T-helper 17 cell (primary cell): ENCODE measurements around the gene B4GALT2. TPM values are rescaled to one million over a fixed set of nuclear protein-coding genes. Genes with fewer than 3 reads are reported as not detected.

ENCODE experiments used
- ATAC-seq: fragments of 150-1000 bp; cut with Tn5 transposase; 2 replicates; pipeline ENCODE4 v1.10.0; 2021; ENCODE audit warnings: mild to moderate bottlenecking, moderate library complexity
- DNase-seq, 3 donors: peaks; one replicate each; pipeline versions ENCODE4 v3.0.0 to v3.0.0-alpha.2; 2020 to 2021
- H3K9me3 ChIP-seq: one replicate; pipeline ENCODE4 v1.7.0; 2013; ENCODE audit warnings: low read length, mild to moderate bottlenecking; ENCODE audit not compliant: control insufficient read depth, poor library complexity, severe bottlenecking
- H3K27ac Mint-ChIP-seq: one replicate; pipeline ENCODE4 v1.8.0; 2022; ENCODE audit warnings: mild to moderate bottlenecking, moderate library complexity, mixed read lengths
- H3K27me3 Mint-ChIP-seq: one replicate; pipeline ENCODE4 v1.8.0; 2022; ENCODE audit warnings: mixed read lengths
- H3K36me3 Mint-ChIP-seq: one replicate; pipeline ENCODE4 v1.8.0; 2022; ENCODE audit warnings: low read depth, mixed read lengths
- H3K4me1 Mint-ChIP-seq: one replicate; pipeline ENCODE4 v1.8.0; 2022; ENCODE audit warnings: mild to moderate bottlenecking, mixed read lengths
- H3K4me3 Mint-ChIP-seq: one replicate; pipeline ENCODE4 v1.8.0; 2022; ENCODE audit warnings: mild to moderate bottlenecking, moderate library complexity, mixed read lengths
- total RNA-seq, 4 donors: library from RNA in 2 of 4; stranded (reverse) in 2 of 4; gene quantifications; one replicate each; pipeline ENCODE4 v1.2.3 and lab custom pipeline; 2022 to 2026

The B4GALT2 gene
- total RNA-seq, 2 donors from 2014 or later = 2.8 to 3.4 TPM

DNA sequence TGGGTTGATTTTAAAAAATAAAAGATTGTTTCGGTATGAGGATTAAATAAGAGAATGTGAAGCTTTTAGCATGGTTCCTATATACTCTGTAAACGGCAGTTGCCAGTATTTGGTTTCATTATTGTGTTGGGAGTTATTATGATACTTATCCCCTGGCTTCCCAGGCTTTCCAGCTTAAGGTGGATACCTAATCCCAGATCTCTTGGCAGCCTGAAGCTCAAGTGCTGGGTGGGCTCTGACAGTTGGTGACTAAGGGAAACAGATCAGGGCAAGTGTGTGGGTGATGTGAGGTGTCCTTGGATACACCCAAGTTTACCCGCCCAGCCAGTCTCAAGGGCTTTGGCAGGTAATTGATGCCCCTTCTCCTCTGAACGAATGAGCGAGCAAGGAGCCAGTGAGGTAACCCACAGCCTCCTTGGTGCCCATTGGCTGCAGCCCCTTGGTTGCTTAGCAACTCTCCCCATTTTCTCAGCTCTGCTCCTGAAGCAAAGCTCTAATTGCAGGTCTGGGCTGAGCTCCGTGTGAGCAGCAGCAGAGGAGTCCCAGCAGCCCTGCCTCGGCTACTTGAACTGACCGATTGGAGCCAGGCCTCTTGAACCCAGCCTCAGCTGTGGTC lies 26.2 kb upstream of the B4GALT2 start:
- Mint-ChIP-seq H3K4me1 (peaks cover 31% of the 10 kb centered on the region), H3K4me3 (no peak overlapping the region), H3K36me3 (peaks cover 10% of the 10 kb centered on the region), H3K27me3 (no peaks in the 10 kb centered on the region), H3K27ac (no peak overlapping the region)
- ATAC-seq = no peak
- H3K9me3 ChIP-seq = no peaks in the 10 kb centered on the region
- no peak for DNase-seq

DNA sequence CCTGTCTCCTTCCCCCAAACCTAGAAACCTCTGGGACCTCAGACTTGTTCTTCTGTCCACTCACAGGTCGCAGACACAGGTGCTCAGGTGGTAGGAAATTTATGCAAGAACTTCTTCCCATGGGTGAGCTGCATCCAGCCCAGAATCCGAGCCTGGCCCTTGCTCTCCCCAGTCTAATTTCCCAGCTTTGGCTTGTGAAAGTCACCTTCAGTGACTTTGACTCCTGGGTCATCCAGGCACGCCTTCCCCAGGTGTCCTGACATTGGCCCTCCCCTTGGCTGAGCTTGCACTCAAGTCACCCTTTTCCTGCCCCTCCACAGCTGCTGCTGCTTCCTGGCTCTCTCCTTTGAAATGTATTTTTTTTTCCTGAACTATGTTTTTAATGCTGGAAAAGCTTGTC lies 25.6 kb upstream of the B4GALT2 start:
- H3K36me3 Mint-ChIP-seq = peaks cover 10% of the 10 kb centered on the region
- H3K27ac Mint-ChIP-seq = no peak overlapping the region
- ATAC-seq = no peak
- no peaks in the 10 kb centered on the region for H3K9me3 ChIP-seq
- no peak overlapping the region for H3K4me3 Mint-ChIP-seq
- H3K4me1 Mint-ChIP-seq = peaks cover 27% of the 10 kb centered on the region
- H3K27me3 Mint-ChIP-seq = no peaks in the 10 kb centered on the region
- DNase-seq = no peak

DNA sequence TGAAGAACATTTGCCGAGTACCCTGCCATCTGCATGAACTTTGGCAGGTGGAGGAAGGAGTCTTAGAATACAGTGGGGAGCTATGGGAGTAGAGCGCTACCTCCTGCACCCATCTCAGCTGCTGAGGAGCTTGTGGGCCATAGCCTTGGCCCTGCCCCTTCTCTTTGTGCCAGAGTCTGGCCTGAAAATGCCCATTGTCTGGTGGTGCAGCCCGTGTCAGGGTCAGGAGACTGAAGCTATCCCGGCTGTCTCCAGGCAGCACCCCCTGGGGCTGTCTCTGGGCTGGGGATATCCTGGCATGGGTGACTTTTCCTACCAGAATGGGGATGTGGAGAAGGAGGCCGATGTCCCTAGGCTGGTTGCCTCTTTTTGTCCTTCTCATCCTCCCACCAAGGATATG lies 25.0 kb upstream of the B4GALT2 start:
- H3K27me3 Mint-ChIP-seq = no peaks in the 10 kb centered on the region
- ATAC-seq (no peak), DNase-seq (no peak)
- H3K27ac Mint-ChIP-seq = no peak overlapping the region
- peaks cover 23% of the 10 kb centered on the region for H3K4me1 Mint-ChIP-seq
- peaks cover 10% of the 10 kb centered on the region for H3K36me3 Mint-ChIP-seq
- H3K9me3 ChIP-seq = no peaks in the 10 kb centered on the region
- no peak overlapping the region for H3K4me3 Mint-ChIP-seq

DNA sequence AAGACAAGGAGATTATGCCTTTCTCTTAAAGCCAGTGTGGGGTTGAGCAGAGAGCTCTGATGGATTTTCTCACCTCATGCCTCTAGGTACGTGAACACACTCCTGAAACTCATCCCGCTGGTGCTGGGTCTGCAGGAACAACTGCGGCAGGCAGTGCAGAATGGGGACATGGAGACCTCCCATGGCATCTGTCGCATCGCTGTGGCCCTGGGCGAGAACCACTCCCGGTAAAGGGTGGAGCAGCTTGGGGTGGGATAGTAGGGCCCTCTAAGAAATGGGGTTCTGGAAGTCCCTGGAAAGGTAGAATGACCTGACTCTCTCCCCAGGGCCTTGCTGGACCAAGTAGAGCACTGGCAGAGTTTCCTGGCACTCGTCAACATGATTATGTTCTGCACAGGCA lies 22.8 kb upstream of the B4GALT2 start:
- no peak overlapping the region for H3K27ac Mint-ChIP-seq
- H3K4me3 Mint-ChIP-seq = no peak overlapping the region
- peaks cover 5% of the 10 kb centered on the region for H3K36me3 Mint-ChIP-seq
- ATAC-seq (no peak), DNase-seq (no peak)
- H3K27me3 Mint-ChIP-seq = no peaks in the 10 kb centered on the region
- no peaks in the 10 kb centered on the region for H3K9me3 ChIP-seq
- peaks cover 14% of the 10 kb centered on the region for H3K4me1 Mint-ChIP-seq

DNA sequence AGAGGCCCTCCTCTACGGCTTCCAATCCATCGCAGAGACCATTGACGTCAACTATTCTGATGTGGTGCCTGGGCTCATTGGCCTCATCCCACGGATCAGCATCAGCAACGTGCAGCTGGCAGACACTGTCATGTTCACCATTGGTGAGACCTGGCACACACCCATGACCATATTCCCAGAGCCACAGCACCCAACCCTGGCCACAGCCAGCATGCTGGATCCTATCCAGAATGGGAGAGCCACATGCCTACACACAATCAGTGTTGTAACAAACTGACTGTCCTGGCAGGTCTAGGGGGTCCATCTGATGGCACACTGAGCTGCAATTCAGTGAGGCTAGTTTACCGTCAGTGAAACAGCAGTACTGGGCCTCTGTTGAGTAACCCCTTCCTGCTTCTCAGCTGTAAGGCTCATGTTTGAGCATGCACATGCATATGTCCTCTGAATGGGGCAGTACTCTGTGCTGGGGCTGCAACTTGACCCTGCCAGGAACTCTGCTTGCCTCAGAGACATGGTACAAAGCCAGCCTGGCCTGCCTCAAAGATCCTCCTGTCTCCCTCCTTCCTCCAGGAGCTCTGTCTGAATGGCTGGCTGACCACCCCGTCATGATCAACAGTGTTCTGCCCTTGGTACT lies 21.5 kb upstream of the B4GALT2 start:
- Mint-ChIP-seq H3K4me3 (no peak overlapping the region), H3K4me1 (peaks cover 14% of the 10 kb centered on the region)
- ATAC-seq = no peak

DNA sequence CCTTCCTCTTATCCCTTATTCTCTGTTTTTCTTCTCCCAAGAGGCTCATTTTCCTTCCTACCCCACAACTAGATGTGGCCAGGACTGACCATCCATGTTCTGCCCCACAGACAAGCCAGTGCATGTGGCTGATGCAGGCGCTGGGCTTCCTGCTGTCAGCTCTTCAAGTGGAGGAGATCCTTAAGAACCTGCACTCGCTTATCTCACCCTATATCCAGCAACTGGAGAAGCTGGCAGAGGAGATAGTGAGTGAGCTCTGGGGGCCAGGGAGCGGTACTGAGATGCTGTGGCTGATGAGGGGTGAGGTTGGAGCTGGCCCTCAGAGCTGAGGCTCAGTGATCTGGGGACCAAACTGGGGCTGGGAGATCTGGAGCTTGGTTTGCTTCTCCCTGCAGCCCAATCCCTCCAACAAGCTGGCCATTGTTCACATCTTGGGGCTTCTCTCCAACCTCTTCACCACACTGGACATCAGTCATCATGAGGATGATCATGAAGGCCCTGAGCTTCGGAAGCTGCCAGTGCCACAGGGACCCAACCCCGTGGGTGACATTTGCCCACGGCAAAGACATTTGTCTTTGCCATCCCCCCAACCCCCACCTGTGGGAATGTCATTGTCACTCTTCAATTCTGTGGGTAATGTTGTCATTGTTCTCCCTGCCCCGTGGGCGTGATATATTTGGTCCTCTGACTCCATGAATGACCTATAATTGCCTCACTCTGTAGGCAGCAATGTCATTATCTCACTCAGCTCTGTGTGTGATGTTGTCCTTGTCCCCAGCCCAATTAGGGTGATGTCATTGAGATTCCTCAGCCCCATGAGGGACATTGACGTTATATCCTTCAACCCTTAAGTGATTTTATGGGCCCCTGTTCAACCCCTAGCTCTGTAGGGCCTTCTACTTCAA lies 20.4 kb upstream of the B4GALT2 start:
- no peak overlapping the region for H3K4me3 Mint-ChIP-seq
- H3K36me3 Mint-ChIP-seq = peaks cover 10% of the 10 kb centered on the region
- H3K4me1 Mint-ChIP-seq = peaks cover 14% of the 10 kb centered on the region
- H3K27me3 Mint-ChIP-seq = no peaks in the 10 kb centered on the region
- no peak overlapping the region for H3K27ac Mint-ChIP-seq
- no peaks in the 10 kb centered on the region for H3K9me3 ChIP-seq
- no peak for ATAC-seq
- DNase-seq = no peak

More for the DNA sequence above, 21.5 kb upstream of the B4GALT2 start:
- no peak for DNase-seq
- no peak overlapping the region for H3K27ac Mint-ChIP-seq
- no peaks in the 10 kb centered on the region for H3K27me3 Mint-ChIP-seq
- no peaks in the 10 kb centered on the region for H3K9me3 ChIP-seq
- H3K36me3 Mint-ChIP-seq = peaks cover 10% of the 10 kb centered on the region

DNA sequence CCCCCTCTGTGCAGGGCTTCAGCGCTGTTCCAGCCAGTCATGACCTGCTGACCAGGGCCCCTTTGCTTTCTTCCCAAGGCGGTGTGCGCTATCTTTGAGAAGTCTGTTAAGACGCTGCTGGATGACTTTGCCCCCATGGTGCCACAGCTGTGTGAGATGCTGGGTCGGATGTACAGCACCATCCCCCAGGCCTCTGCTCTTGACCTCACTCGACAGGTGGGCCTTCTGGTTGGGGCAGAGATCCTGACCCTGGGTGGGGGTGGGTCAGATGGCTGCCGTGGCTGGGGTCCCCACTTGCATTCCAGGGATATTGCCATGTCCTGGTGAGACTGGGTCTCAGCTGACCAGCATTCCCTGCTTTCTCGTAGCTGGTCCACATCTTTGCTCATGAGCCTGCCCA lies 18.2 kb upstream of the B4GALT2 start:
- H3K4me3 Mint-ChIP-seq = no peak overlapping the region
- H3K9me3 ChIP-seq = no peaks in the 10 kb centered on the region
- H3K27me3 Mint-ChIP-seq = no peaks in the 10 kb centered on the region
- no peak overlapping the region for H3K27ac Mint-ChIP-seq
- DNase-seq (no peak), ATAC-seq (no peak)
- H3K36me3 Mint-ChIP-seq = peaks cover 10% of the 10 kb centered on the region
- H3K4me1 Mint-ChIP-seq = peaks cover 6% of the 10 kb centered on the region

DNA sequence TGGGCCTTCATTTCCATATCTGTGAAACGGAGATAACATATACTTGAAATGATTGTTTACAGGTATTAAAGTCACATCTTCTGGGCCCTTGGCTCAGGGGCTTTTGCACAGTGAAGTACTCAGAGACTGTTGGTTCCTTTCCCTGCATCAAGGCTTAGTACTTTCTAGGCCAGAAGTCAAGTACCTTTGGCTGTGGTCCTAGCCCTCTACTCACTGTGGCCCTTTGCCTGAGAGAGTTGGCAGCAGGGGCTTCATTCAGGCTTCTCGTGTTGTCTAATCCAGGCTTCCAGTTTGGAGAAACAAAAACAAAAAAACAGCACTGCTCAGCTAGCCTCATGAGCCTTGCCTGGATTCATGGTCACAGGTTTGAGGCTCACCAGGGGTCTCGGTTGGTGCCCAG lies 17.3 kb upstream of the B4GALT2 start:
- H3K27ac Mint-ChIP-seq = no peak overlapping the region
- no peaks in the 10 kb centered on the region for H3K27me3 Mint-ChIP-seq
- no peaks in the 10 kb centered on the region for H3K9me3 ChIP-seq
- peaks cover 10% of the 10 kb centered on the region for H3K36me3 Mint-ChIP-seq
- ATAC-seq = no peak
- peaks cover 6% of the 10 kb centered on the region for H3K4me1 Mint-ChIP-seq
- DNase-seq = no peak
- H3K4me3 Mint-ChIP-seq = no peak overlapping the region

DNA sequence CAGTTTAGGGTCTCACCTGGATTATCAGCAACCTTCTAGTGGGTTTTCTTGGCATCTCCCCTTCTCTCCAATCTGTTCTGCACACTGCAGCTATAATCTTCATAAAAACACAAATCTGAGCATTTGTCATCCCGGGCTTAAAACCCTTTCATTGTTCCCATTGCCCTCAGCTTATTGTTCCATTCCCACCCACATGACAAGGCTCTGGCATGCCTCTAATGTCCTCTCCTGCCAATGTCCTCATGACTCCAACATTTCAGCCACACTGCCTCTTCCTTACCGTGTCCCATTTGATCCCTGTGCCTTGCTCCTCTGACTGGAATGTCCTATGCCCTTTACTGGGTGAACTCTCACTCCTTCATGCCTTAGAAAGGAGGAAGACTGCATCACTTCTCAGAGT lies 16.7 kb upstream of the B4GALT2 start:
- DNase-seq (no peak), ATAC-seq (no peak)
- no peaks in the 10 kb centered on the region for H3K27me3 Mint-ChIP-seq
- no peak overlapping the region for H3K4me3 Mint-ChIP-seq
- no peaks in the 10 kb centered on the region for H3K9me3 ChIP-seq
- peaks cover 7% of the 10 kb centered on the region for H3K36me3 Mint-ChIP-seq
- no peak overlapping the region for H3K27ac Mint-ChIP-seq
- H3K4me1 Mint-ChIP-seq = peaks cover 6% of the 10 kb centered on the region

DNA sequence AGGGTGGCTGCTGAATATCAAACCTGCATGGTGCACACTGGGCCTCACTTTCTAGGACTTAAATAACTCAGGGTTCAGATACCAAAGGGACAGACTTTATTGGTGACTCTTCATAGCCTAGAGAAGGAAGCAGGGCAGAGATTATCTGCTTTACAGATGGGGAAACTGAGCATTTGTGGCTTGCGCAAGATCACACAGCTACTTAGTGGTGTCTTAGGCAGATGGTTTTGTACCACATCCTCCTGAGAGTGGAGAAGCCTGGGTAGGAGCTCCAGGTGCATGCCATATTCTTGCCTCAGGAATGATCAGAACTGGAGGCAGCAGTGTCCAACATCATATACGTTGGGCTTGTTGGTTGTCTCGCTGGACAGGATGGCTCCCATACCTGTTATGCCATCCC lies 16.0 kb upstream of the B4GALT2 start:
- no peak overlapping the region for H3K4me3 Mint-ChIP-seq

DNA sequence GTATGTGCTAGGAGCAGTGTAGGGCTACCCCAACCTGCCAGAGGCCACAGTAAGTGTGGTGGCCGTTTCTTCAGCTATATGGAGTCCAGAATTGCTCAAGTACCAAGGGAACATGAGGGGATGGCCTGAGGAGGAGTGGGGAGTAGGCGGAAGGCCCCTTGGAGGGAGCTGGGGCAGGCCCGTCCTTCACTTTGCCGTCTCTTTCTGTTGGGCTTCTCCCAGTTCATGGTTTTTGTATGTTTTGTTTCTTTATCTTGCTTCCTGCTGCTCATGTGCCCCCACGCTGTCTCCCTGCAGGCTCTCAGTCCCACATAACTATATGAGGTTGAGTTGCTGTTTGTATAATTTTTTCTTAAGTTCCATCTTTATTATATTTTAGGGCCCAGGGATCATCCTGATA lies 15.1 kb upstream of the B4GALT2 start:
- Mint-ChIP-seq H3K27me3 (no peaks in the 10 kb centered on the region), H3K4me1 (peaks cover 6% of the 10 kb centered on the region), H3K4me3 (no peak overlapping the region), H3K27ac (no peak overlapping the region), H3K36me3 (peaks cover 6% of the 10 kb centered on the region)
- ATAC-seq (no peak), DNase-seq (no peak)
- no peaks in the 10 kb centered on the region for H3K9me3 ChIP-seq

More for the DNA sequence above, 16.0 kb upstream of the B4GALT2 start:
- H3K27me3 Mint-ChIP-seq = no peaks in the 10 kb centered on the region
- H3K9me3 ChIP-seq = no peaks in the 10 kb centered on the region
- ATAC-seq = no peak
- H3K36me3 Mint-ChIP-seq = peaks cover 6% of the 10 kb centered on the region
- no peak overlapping the region for H3K27ac Mint-ChIP-seq
- no peak for DNase-seq
- H3K4me1 Mint-ChIP-seq = peaks cover 6% of the 10 kb centered on the region

DNA sequence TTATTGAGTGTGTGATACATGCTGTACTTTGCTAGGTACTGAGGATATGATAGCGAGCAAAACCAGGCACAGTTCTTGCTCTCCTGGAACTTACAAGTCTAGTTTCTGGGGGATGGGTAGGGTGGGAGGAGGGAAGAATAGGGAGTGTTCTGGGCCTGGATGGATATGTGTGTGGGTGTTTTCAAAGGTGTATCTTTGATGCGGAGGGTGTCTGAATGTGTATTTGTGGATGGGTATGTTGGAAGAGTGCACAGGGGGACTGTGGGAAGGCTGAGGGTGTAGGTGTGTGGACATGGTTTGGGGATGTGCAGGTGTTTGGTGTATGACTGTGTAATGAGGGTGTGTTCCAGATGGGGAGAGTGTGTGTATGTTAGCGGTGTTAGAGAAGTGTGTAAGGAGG lies 13.7 kb upstream of the B4GALT2 start:
- Mint-ChIP-seq H3K36me3 (peaks cover 6% of the 10 kb centered on the region), H3K27ac (no peak overlapping the region), H3K4me1 (peaks cover 17% of the 10 kb centered on the region), H3K27me3 (no peaks in the 10 kb centered on the region), H3K4me3 (no peak overlapping the region)
- no peak for DNase-seq
- no peaks in the 10 kb centered on the region for H3K9me3 ChIP-seq
- no peak for ATAC-seq

DNA sequence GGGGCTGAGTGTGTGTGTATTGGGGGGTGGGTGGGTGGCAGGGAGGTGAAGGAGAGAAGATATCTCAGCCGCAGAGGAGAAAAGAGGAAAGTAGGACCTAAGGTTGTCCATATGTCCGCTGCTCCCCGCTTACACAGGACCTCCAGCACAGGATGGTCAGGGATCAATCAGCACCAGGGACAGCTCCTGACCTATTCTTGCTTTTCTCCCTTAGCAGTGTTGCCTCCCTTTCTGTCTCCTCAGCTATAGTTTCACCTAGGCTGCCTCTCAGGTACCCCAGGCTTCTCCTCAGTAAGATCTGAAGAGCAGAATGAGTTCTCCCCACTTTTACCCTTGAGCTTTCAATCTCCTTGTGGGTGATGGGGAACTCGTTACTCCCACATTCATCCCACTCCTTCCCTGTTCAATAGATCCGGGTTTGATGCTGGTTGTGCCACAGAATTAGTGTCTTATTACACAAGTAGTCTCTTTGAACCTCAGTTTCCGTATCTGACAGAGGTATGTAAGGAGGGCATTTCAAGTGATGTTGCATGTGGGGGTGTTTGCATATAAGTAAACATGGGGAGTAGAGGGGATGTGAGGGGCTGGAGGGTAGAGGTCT lies 10.6 kb upstream of the B4GALT2 start:
- H3K4me3 Mint-ChIP-seq = no peak overlapping the region

More for the DNA sequence above, 10.6 kb upstream of the B4GALT2 start:
- DNase-seq (no peak), ATAC-seq (no peak)
- peaks cover 20% of the 10 kb centered on the region for H3K4me1 Mint-ChIP-seq
- H3K36me3 Mint-ChIP-seq = no peaks in the 10 kb centered on the region
- no peaks in the 10 kb centered on the region for H3K27me3 Mint-ChIP-seq
- H3K9me3 ChIP-seq = no peaks in the 10 kb centered on the region
- no peak overlapping the region for H3K27ac Mint-ChIP-seq
